HCT116 (cell line): ENCODE measurements around the gene SLC41A3. TPM values are rescaled to one million over a fixed set of nuclear protein-coding genes. Genes with fewer than 3 reads are reported as not detected.

Experiments
- ATAC-seq: fragments of 200-7000 bp; cut with Tn5 transposase; 2 replicates; pipeline ENCODE4 v1.9.1; 2020; ENCODE audit warnings: mild to moderate bottlenecking, moderate library complexity
- BruUV-seq: library from RNA; stranded (reverse); fragments of 400-500 nt; replicated peaks from 2 replicates; lab custom pipeline; 2021; lab: Mats Ljungman, UMichigan
- CTCF ChIA-PET: fragments of 300-600 bp; sonication (Branson Sonifier 250); formaldehyde crosslinking; loops from one replicate; lab custom pipeline; 2021; ENCODE audit warnings: antibody characterized with exemption; lab: Charles Lee
- POLR2A ChIA-PET: fragments of 300-600, 350-600 bp; sonication (Branson Sonifier 250); formaldehyde crosslinking; loops from one replicate; lab custom pipeline; 2021; ENCODE audit warnings: antibody characterized with exemption; lab: Charles Lee
- RAD21 ChIA-PET, 2 experiments: fragments of 300-600 bp; sonication (Branson Sonifier 250); formaldehyde crosslinking; loops; one replicate each; lab custom pipeline; 2023; ENCODE audit warnings: low total read pairs in 2 of 2; ENCODE audit not compliant: uncharacterized antibody in 2 of 2, unreplicated experiment in 2 of 2, low non-redundant PET in 1 of 2; lab: Charles Lee
- DNase-seq: peaks from one replicate; pipeline ENCODE4 v3.0.0-alpha.2; 2010; ENCODE audit warnings: low read depth, low spot score
- H2AFZ ChIP-seq: fragments of 200-600 bp; shearing (Covaris generic), sonication (generic); 2 replicates; pipeline ENCODE4 v1.6.1; 2017; ENCODE audit warnings: low read depth, mixed run types, mixed read lengths, antibody characterized with exemption, low read length; ENCODE audit not compliant: poor library complexity, severe bottlenecking
- H3K27ac ChIP-seq: 2 replicates; pipeline ENCODE4 v1.5.1; 2012; ENCODE audit warnings: low read depth, low read length
- H3K27me3 ChIP-seq: fragments of 200-600 bp; sonication (generic); 2 replicates; pipeline ENCODE4 v1.6.1; 2016; ENCODE audit warnings: mixed run types, low read length, mixed read lengths; ENCODE audit not compliant: insufficient read depth
- H3K36me3 ChIP-seq, 2 experiments: fragments of 200-500 bp in 1 of 2; fragments of 200-600 bp in 1 of 2; sonication (Bioruptor generic) in 1 of 2; sonication (generic) in 1 of 2; 2 replicates each; pipeline versions ENCODE4 v1.5.1 to v1.6.1; 2014 to 2016; ENCODE audit warnings: low read length in 2 of 2, inconsistent platforms in 1 of 2, mixed read lengths in 1 of 2, mixed run types in 1 of 2; ENCODE audit not compliant: insufficient read depth in 2 of 2, control insufficient read depth in 1 of 2
- H3K4me1 ChIP-seq, 2 experiments: fragments of 200-600 bp in 1 of 2; sonication (generic) in 1 of 2; 2 replicates each; pipeline versions ENCODE4 v1.5.1 to v1.6.1; 2012 to 2017; ENCODE audit warnings: low read length in 2 of 2, inconsistent platforms in 1 of 2, mild to moderate bottlenecking in 1 of 2, mixed read lengths in 1 of 2, mixed run types in 1 of 2, moderate library complexity in 1 of 2; ENCODE audit not compliant: insufficient read depth in 2 of 2, control insufficient read depth in 1 of 2
- H3K4me2 ChIP-seq: fragments of 200-600 bp; sonication (generic); 2 replicates; pipeline ENCODE4 v1.6.1; 2017; ENCODE audit warnings: mixed run types, low read length, mixed read lengths
- H3K4me3 ChIP-seq, 2 experiments: fragments of 200-600 bp in 1 of 2; sonication (generic) in 1 of 2; replicated peaks in 1 of 2; 2 replicates each; pipeline ENCODE4 v1.5.1; 2011 to 2016; ENCODE audit warnings: low read length in 2 of 2, control low read depth in 1 of 2, low read depth in 1 of 2, mild to moderate bottlenecking in 1 of 2, mixed read lengths in 1 of 2, mixed run types in 1 of 2
- H3K79me2 ChIP-seq: fragments of 200-600 bp; sonication (generic); 2 replicates; pipeline ENCODE4 v1.6.1; 2017; ENCODE audit warnings: mild to moderate bottlenecking, mixed run types, low read length, moderate library complexity, mixed read lengths; ENCODE audit not compliant: insufficient read depth
- H3K9ac ChIP-seq: fragments of 200-600 bp; sonication (generic); 2 replicates; pipeline ENCODE4 v1.6.1; 2016; ENCODE audit warnings: low read length, mixed read lengths
- H3K9me2 ChIP-seq: fragments of 200-600 bp; sonication (generic), shearing (Covaris generic); 2 replicates; pipeline ENCODE4 v1.6.1; 2017; ENCODE audit warnings: mixed run types, mild to moderate bottlenecking, moderate library complexity; ENCODE audit not compliant: insufficient read depth
- H3K9me3 ChIP-seq, 2 experiments: fragments of 200-500 bp in 1 of 2; fragments of 200-600 bp in 1 of 2; sonication (Bioruptor generic) in 1 of 2; sonication (generic) in 1 of 2; 2 replicates each; pipeline ENCODE4 v1.6.1; 2014 to 2017; ENCODE audit warnings: low read length in 2 of 2, mixed read lengths in 2 of 2, inconsistent platforms in 1 of 2, low read depth in 1 of 2, mild to moderate bottlenecking in 1 of 2, mixed run types in 1 of 2, moderate library complexity in 1 of 2; ENCODE audit not compliant: control insufficient read depth in 1 of 2, insufficient read depth in 1 of 2
- H4K20me1 ChIP-seq: fragments of 200-600 bp; sonication (generic), shearing (Covaris generic); 2 replicates; pipeline ENCODE4 v1.6.1; 2017; ENCODE audit warnings: mixed run types, mild to moderate bottlenecking, moderate library complexity; ENCODE audit not compliant: insufficient read depth
- CEBPB ChIP-seq: IDR thresholded peaks from 2 replicates; pipeline ENCODE4 v1.6.1; 2012; ENCODE audit warnings: low read depth
- EGR1 ChIP-seq: IDR thresholded peaks from 2 replicates; pipeline ENCODE4 v1.6.1; 2012; ENCODE audit warnings: low read depth
- EZH2 ChIP-seq: fragments of 200-600 bp; sonication (generic); IDR thresholded peaks from 2 replicates; pipeline ENCODE4 v1.6.1; 2017; ENCODE audit warnings: antibody characterized with exemption, mixed run types
- POLR2AphosphoS5 ChIP-seq: IDR thresholded peaks from 2 replicates; pipeline ENCODE4 v1.6.1; 2011; ENCODE audit warnings: mild to moderate bottlenecking, low read depth, low read length, moderate library complexity
- RAD21 ChIP-seq: IDR thresholded peaks from 2 replicates; pipeline ENCODE4 v1.6.1; 2012; ENCODE audit warnings: low read depth, mild to moderate bottlenecking
- SIN3A ChIP-seq: IDR thresholded peaks from 2 replicates; pipeline ENCODE4 v1.6.1; 2012; ENCODE audit warnings: low read depth
- SRF ChIP-seq: IDR thresholded peaks from 2 replicates; pipeline ENCODE4 v1.6.1; 2012; ENCODE audit warnings: low read depth
- TCF7L2 ChIP-seq: IDR thresholded peaks from 2 replicates; pipeline ENCODE4 v1.7.0; 2011; ENCODE audit warnings: borderline replicate concordance, inconsistent platforms; ENCODE audit not compliant: insufficient read depth, insufficient read length; ENCODE audit errors: extremely low read depth
- ZFX ChIP-seq: fragments of 450-650 bp; IDR thresholded peaks from 2 replicates; pipeline ENCODE4 v1.6.1; 2017
- intact Hi-C: fragments of 100-400 bp; cut with micrococcal nuclease; formaldehyde crosslinking; loops from 2 replicates; pipeline ENCODE4 v1.10.0; 2022
- total RNA-seq: library from RNA; stranded (reverse); gene quantifications from one replicate; pipeline ENCODE4 v1.2.1, GENCODE V29; 2021; ENCODE audit not compliant: unreplicated experiment
- TF ChIP-seq, protein P1 (sequence below): IDR thresholded peaks from 2 replicates; pipeline ENCODE4 v1.6.1; 2012
- TF ChIP-seq, protein P2 (sequence below), 3 experiments: fragments of 200-600 bp in 1 of 3; sonication (generic) in 1 of 3; IDR thresholded peaks in 2 of 3; conservative IDR thresholded peaks in 1 of 3; 2 replicates each; pipeline ENCODE4 v1.5.1; 2012 to 2017; ENCODE audit warnings: low read depth in 2 of 3, low read length in 2 of 3, antibody characterized with exemption in 1 of 3, borderline replicate concordance in 1 of 3, control low read depth in 1 of 3, mild to moderate bottlenecking in 1 of 3, mixed read lengths in 1 of 3, mixed run types in 1 of 3, moderate library complexity in 1 of 3; ENCODE audit not compliant: insufficient read depth in 1 of 3

SLC41A3 gene
- total RNA-seq, 1 experiment from 2014 or later, result 45.9 TPM

DNA sequence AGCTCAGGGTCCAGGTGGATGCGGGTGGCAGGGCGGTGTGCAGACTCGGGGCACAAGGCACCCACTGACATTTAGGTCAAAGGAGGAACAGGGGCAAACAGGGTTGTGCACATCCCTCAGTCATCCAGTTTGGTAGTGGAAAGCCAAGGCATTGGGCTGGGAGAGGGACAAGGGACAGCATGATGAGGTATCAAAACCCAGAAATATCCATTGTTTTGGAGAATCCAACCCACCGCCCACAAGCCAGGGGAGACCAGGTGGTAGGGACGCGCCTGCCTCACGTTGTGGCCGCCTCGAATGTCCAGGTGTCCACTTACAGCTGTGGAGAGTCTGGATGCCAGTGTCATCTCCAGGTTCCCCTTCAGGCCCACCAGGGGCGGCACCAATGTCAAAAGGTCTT is 33.3 kb downstream of the SLC41A3 start:
- no peak overlapping the region for H2AFZ ChIP-seq
- no peak overlapping the region for H3K4me3 ChIP-seq
- H3K79me2 ChIP-seq, result no peaks in the 10 kb centered on the region
- H3K27ac ChIP-seq, result no peak overlapping the region
- no peak overlapping the region for H3K9ac ChIP-seq
- no peak for TF ChIP-seq CEBPB
- TF ChIP-seq EZH2, result no peak
- TF ChIP-seq, protein P1, sequence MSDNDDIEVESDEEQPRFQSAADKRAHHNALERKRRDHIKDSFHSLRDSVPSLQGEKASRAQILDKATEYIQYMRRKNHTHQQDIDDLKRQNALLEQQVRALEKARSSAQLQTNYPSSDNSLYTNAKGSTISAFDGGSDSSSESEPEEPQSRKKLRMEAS, result no peak
- TF ChIP-seq SRF, result no peak
- TF ChIP-seq, protein P2, sequence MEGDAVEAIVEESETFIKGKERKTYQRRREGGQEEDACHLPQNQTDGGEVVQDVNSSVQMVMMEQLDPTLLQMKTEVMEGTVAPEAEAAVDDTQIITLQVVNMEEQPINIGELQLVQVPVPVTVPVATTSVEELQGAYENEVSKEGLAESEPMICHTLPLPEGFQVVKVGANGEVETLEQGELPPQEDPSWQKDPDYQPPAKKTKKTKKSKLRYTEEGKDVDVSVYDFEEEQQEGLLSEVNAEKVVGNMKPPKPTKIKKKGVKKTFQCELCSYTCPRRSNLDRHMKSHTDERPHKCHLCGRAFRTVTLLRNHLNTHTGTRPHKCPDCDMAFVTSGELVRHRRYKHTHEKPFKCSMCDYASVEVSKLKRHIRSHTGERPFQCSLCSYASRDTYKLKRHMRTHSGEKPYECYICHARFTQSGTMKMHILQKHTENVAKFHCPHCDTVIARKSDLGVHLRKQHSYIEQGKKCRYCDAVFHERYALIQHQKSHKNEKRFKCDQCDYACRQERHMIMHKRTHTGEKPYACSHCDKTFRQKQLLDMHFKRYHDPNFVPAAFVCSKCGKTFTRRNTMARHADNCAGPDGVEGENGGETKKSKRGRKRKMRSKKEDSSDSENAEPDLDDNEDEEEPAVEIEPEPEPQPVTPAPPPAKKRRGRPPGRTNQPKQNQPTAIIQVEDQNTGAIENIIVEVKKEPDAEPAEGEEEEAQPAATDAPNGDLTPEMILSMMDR (IDR thresholded peaks at IDR 0.05 in 2 of 3, conservative IDR thresholded peaks at IDR 0.05 in 1 of 3; ENCODE audit: borderline replicate concordance in 1 of 3, insufficient read depth in 1 of 3, low read depth in 2 of 3, low read length in 2 of 3), result no peak
- TF ChIP-seq SIN3A, result no peak
- no peak for TF ChIP-seq TCF7L2
- no peak for TF ChIP-seq ZFX
- no peak for TF ChIP-seq POLR2AphosphoS5
- no peak for TF ChIP-seq RAD21
- no peak for TF ChIP-seq EGR1
- ATAC-seq (no peak), DNase-seq (no peak)
- intact Hi-C loops, result no loop called here
- no peak overlapping the region for H3K4me2 ChIP-seq
- BruUV-seq, result no TSS peak
- ChIA-PET RAD21 (no interaction called here), CTCF (no interaction called here), POLR2A (no interaction called here)
- no peaks in the 10 kb centered on the region for H4K20me1 ChIP-seq
- no peaks in the 10 kb centered on the region for H3K9me3 ChIP-seq
- no peaks in the 10 kb centered on the region for H3K9me2 ChIP-seq
- H3K36me3 ChIP-seq, result no peaks in the 10 kb centered on the region
- H3K27me3 ChIP-seq, result no peaks in the 10 kb centered on the region
- peaks cover 0 to 11% of the 10 kb centered on the region in 2 experiments; a peak in 2 of 4 replicates for H3K4me1 ChIP-seq
